ENCODE measurements around the gene SNX13.

SNX13 gene

GRCh38 chr7:17940302-17940883 lies at the start of gene SNX13:
SNX13 (minus strand) TSS chr7:17940494; CDS start chr7:17940295, 199 bp downstream.
- peak; percentile 86 to 87 for DNase-seq

GRCh38 chr7:17989546-17989945 lies 49.3 kb upstream of the SNX13 start:
- DNase-seq = no peak

GRCh38 chr7:17988858-17989257 lies 48.6 kb upstream of the SNX13 start:
- no peak for DNase-seq

- DNase-seq = no peak
These were observed 47.8 kb upstream of the SNX13 start for GRCh38 chr7:17988141-17988540.

GRCh38 chr7:17986851-17987250 lies 46.6 kb upstream of the SNX13 start:
- no peak for DNase-seq

- no peak for DNase-seq
These were observed 45.4 kb upstream of the SNX13 start for GRCh38 chr7:17985473-17986239.

GRCh38 chr7:17984288-17984687 lies 44.0 kb upstream of the SNX13 start:
- no peak for DNase-seq

- DNase-seq = no peak
These were observed 43.1 kb upstream of the SNX13 start for GRCh38 chr7:17983221-17984062.

- no peak for DNase-seq
These were observed 36.7 kb upstream of the SNX13 start for GRCh38 chr7:17976952-17977351.

- no peak for DNase-seq
These were observed 31.1 kb upstream of the SNX13 start for GRCh38 chr7:17971411-17971810.

GRCh38 chr7:17968791-17969715 lies 28.8 kb upstream of the SNX13 start:
- DNase-seq = no peak

- DNase-seq = no peak
These were observed 26.4 kb upstream of the SNX13 start for GRCh38 chr7:17966706-17967105.

GRCh38 chr7:17965603-17966002 lies 25.3 kb upstream of the SNX13 start:
- no peak for DNase-seq

- no peak for DNase-seq
These were observed 23.0 kb upstream of the SNX13 start for GRCh38 chr7:17963281-17963680.

GRCh38 chr7:17962652-17963051 lies 22.4 kb upstream of the SNX13 start:
- no peak for DNase-seq

- DNase-seq = no peak
These were observed 17.6 kb upstream of the SNX13 start for GRCh38 chr7:17957871-17958270.

GRCh38 chr7:17952387-17952786 lies 12.1 kb upstream of the SNX13 start:
- DNase-seq = no peak

GRCh38 chr7:17951742-17952254 lies 11.5 kb upstream of the SNX13 start:
- DNase-seq = no peak

GRCh38 chr7:17948526-17949238 lies 8.4 kb upstream of the SNX13 start:
- no peak for DNase-seq

GRCh38 chr7:17947620-17948019 lies 7.3 kb upstream of the SNX13 start:
- no peak for DNase-seq

- no peak for DNase-seq
These were observed 6.3 kb upstream of the SNX13 start for GRCh38 chr7:17946591-17946990.

GRCh38 chr7:17944720-17945119 lies 4.4 kb upstream of the SNX13 start:
- DNase-seq = no peak
